Ishikawa (cell line): ENCODE measurements around the gene SLC25A33.

Source experiments
- EGR1 ChIP-seq: IDR thresholded peaks from 2 replicates; pipeline ENCODE4 v1.6.1; 2012
- EP300 ChIP-seq: IDR thresholded peaks from 2 replicates; pipeline ENCODE4 v1.6.1; 2012; ENCODE audit warnings: borderline replicate concordance
- MAX ChIP-seq: IDR thresholded peaks from 2 replicates; pipeline ENCODE4 v1.6.1; 2012
- TAF1 ChIP-seq: IDR thresholded peaks from 2 replicates; pipeline ENCODE4 v1.6.1; 2012; ENCODE audit warnings: low read depth, mild to moderate bottlenecking

DNA sequence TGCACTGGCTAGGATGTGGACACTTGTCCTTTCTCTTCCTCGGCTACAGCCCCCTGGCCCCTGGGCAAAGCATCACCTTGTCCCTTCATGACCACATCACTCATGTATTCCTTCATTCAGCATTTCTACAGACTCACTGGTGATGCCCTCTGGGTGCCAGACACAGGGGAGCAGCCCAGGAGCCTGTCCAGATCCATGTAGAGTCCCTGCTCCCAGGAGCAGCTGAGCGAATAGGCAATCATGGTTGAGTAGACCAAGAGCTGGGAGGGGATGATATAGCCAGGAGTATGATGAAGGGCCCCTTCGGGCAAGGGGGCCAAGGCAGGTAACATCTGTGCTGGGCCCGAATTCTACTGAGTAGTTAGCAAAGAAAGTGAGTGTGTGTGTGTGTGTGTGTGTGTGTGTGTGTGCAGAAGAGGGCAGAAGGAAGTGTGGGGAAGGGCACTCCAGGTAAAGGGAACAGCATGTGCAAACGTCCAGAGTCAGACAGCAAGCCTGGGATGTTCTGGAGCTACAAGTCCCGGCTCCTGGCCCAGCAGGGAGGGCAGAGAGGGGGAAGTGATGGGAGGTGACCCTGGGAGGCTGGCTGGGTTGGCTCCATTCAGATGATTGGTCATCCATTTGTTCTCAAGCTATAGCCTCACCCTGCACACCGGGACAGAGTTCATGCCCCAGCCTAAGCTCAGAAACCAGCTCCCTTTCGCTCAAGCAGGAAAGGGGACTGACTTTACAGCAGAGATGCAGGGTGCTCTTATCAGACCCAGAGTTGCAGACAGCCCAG, 91.3 kb downstream of the SLC25A33 start:
- no peak for TF ChIP-seq MAX
- no peak for TF ChIP-seq EGR1
- TF ChIP-seq EP300: no peak
- no peak for TF ChIP-seq TAF1
